GM18502 (cell line): ENCODE measurements around the gene CPM.
"Not testable (repeated sequence)": the region's sequence is repeated elsewhere in the genome, so short reads cannot be mapped to it uniquely, and the experiment has no call there.

Experiments used
- ATAC-seq: cut with Tn5 transposase; IDR thresholded peaks from one replicate; pipeline ENCODE4 v1.9.1; 2021; ENCODE audit warnings: mild to moderate bottlenecking; ENCODE audit not compliant: unreplicated experiment, poor library complexity

The CPM gene

DNA sequence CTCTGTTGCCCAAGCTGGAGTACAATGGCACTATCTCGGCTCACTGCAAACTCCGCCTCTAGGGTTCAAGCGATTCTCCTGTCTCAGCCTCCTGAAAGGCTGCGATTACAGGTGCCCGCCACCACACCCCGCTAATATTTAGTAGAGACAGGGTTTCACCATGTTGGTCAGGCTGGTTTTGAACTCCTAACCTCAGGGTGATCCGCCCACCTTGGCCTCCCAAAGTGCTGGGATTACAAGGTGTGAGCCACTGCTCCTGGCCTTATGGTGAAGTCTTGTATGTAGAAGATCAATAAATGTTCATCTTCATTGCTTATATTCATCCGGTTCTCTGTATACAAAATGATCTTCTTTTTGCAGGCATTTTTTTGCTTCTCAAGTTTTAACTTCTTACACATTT lies 77.2 kb downstream of the CPM start:
- no peak for ATAC-seq

DNA sequence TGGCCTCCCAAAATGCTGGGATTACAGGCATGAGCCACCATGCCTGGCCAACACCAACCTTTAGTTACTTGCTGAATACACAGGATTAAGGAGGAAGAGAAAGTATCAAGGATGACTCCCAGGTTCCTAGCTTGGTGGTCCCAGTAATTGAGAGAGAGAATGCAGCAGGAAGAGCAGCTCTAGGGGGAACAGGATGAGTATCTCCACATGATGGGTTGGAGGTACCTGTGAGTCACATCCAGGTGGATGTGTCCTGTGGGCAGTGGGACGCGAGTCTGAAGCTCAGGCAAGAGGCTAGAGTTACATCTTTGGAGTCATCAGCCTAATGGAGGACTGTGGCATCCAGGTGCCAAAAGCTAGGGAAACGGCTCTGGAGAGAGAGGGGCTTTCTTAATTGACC lies 77.9 kb downstream of the CPM start:
- no peak for ATAC-seq

DNA sequence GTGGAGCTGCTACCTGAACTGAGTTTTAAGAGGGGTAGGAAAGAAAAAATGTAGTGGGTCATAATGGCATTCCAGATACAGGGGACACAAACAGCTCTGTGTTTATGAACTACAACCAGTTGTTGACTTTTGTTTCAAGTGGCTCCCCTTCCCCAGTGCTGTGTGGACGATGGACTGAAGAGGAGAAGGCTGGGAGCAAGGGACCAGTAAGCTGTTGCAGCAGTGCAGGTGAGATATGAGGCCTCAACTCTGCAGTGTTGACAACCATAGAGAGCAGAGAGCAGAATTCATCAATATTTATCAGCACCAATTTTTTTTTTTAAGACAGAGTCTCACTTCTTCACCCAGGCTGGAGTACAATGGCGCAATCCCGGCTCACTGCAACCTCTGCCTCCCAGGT lies 78.4 kb downstream of the CPM start:
- ATAC-seq: no peak

DNA sequence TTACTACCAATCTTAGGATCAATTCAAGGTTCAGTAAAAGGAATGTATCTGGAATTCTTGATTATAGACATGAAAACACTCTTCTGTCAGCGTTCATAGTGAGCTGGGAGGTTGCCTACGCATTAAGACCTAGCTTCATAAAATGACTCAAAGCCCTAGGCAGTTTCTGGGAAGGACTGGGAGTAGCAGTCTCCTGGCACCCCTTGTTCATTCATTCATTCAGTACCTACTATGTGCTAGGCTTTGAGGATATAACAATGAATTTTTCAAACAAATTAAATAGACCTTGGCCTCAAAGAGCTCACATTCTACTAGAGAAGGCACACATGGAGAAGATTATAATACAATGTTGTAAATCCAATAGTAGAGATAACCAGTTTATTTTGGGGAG lies 78.9 kb downstream of the CPM start:
- ATAC-seq: no peak

DNA sequence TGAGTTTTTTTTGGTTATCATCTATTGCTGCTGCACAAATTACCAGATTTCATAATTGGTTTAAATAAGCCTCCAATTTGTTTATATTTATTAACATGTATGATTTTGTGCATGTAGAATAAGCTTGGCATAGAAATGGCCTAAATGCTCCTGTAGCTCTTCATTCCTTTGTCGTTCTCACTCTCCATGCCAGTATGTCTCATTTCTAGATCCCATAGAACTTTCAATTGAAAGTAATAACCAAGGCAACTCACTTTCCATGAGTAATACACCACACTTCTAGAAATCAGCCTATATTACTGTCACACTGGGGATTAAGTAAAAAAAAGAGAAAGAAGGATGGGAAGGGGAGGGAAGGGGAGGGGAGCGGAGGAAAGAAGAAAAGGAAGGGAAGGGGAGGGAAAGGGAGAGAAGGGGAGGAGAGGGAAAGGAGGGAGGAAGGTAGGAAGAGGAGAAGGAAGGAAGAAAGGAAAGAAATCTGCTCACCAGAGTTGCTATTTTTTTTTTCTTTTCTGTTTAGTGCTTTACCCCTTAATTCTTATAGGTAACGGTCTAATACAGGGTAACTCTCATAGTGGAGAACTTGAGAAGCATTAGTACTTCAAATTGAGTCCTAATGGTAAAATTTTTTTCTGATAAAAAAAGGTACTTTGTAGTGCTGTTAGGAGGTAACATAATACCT lies 79.4 kb downstream of the CPM start:
- ATAC-seq: no peak

DNA sequence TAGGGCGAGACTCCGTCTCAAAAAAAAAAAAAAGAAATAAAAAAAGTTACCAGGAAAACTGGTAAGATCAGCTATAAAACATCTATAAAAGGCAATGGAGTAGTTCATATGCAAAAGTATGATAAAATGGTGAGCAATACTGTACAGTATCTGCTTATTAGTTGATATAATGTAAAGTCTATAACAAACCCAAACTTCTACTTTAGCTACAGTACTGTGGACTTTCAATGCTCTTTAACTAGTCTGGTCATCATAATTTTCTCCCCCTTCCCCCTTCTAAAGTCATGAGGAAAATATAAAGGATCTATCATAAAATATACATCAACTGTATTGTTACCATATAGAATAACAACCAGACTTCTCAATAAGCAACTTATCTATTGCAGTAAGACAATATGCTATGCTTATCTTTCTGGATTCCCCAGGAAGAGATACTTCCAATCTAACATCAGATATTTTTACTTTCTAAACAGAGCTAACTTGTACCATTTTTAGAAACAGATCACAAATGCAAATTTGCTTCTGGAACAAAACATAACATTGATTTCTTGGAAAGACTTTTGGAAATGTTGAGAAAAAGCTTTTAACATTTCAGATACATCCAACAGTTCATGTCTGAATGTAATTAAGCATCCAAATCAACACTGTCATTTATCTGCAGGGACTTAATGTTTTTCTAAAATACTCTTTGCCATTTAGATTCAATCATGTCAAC lies 81.2 kb downstream of the CPM start:
- no peak for ATAC-seq

DNA sequence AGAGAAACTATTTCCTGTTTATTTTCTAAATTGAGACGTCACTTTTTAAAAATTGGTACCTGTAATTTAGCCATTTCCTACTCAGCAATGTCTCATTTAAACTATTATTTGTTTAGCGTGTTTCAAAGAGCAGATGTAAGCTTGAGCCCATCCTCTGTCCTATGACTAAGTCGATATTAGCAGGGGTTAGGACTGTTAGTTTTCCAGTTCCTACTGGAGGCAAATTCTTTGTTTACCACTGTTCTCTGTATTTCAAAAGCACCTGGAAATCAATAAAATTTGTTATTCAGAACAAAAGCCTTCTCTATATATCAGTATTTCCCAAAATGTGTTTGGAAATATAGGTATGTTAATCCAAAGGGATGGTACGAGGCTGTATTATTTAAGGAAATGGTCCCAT lies 82.6 kb downstream of the CPM start:
- no peak for ATAC-seq

DNA sequence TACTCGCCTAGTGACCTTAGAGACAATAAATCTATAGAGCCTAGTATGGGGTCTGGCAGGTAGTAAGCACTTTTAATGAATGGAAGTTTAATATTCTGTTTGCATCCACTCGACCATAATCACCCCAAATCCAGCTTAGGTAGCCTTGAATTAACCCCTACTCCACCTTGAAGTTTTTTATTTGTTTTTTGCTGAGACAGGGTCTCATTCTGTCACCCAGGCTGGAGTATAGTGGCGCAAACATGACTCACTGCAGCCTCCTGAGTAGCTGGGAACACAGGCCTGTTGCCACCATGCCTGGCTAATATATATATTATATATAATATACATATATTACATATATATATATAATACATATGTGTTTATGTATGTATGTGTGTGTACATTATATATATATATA lies 86.2 kb downstream of the CPM start:
- ATAC-seq: no peak

DNA sequence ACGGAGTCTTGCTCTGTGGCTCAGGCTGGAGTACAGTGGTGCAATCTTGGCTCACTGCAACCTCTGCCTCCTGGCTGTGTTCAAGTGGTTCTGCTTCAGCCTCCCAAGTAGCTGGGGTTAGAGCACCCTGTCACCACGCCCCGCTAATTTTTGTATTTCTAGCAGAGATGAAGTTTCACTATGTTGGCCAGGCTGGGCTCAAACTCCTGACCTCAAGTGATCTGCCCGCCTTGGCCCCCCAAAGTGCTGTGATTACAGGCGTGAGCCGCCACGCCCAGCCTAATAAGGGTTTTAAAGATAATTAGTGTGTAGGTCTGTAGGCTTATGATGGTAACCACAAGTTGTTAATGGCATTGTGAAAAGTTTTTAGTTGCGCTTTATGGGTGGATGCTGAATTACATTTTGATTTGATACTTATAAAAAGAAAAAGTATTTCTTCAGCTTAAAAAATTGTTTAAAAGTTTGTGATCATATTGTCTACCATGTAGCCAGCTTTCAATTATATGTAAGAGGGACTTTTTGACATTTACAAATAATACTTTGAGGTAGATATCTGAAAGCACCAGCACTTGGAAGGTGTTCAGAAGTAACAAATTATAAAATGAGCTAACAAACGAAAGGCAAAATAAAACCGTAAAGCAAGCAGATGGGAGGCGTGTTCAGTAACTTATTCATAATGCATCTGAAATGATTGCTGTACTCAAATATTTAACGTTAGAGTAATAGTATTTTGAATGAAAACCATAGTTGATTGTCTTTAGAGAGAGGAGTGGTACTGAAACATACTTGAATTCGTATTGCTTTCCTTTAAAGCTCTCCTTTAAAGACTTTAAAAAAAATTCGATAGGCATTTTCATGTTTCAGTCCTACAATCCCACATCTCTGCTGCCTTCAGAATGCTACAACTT lies 87.9 kb downstream of the CPM start:
- ATAC-seq: no peak

DNA sequence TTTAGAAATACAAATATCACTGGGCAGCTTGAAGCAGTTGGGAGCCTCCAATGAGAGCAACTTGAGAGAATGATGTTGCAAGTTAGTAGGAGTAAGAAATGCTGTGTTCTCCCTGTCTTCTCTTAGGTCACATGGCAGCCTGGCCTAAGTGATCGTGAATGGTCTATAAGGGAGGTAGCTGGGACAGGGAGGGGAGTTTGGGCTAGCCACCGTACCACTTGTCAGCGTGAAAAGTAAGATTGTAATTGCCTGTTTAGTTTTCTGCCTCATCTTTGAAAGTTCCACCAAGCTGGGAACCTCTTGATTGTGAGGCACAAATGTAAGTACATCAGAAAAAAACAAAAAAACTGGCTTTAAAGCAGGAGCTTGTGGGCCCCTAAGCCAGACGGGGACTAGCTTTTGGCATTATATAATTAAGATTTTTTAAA lies 88.6 kb downstream of the CPM start:
- no peak for ATAC-seq

DNA sequence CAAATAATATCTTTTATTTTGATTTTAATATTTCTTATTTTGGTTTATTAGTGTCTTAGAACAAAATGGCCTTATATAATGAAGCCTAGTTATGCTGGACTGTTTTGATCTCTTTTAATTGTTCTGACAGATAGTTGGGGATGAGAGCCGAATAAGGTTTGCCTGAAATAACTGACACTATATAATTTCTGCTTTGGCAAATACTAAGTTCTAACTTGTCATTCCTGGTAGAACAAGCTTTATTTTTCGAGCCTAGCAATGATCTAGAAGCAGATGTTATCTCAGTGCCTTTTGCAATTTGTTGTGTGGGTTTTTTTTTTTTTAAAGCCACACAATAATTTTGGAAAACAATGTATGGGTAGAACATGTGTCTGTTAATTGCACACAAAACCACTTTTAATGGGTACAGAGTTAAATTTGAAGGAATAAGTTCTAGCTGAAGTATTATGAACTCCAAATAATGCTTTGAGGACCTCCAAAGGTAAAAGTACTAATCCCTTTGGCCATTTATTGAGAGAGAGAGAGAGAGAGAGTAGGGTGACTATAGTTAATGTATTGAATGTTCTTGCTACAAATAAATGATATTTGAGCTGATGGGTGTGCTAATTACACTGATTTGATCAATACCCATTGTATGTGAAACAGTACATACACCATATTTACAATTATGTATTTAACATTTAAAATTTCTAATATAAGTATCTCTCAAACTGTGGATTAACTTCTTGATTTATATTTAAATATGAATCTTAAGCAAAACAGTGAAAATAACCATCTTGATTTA lies 90.0 kb downstream of the CPM start:
- no peak for ATAC-seq

DNA sequence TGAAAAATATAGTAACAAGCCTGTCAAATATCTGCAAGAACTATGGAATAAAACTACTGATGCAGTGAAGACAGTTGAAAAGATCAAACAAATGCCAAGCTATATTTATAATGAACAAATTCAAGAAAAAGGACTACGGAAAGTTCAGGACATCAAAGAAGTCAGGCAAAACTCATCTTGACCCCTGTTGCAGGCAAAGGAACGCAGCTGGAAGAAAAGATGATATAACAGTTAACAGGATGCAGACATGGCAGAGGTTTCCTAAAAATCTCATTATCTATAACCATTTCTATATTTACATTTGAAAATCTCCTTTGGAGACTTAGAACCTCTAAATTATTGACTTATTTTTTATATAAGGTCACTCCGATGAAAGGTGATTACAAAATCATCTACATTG lies 90.8 kb downstream of the CPM start:
- ATAC-seq: no peak

DNA sequence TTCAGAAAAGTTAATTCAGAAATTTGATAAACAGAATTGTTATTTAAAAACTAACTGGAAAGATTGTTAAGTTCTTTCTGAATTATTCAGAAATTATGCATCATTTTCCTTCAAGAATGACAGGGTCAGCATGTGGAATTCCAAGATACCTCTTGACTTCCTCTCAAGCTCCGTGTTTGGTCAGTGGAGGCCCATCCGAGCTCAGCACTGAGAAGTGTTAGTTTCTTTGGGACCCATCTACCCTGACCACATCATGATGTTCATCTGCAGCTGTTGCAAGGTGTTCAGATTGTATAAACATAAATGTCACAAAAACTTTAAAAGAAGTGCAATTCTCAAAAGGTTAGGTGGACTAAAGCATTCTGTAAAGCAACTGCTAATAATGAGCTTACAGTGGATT lies 91.3 kb downstream of the CPM start:
- ATAC-seq: no peak

DNA sequence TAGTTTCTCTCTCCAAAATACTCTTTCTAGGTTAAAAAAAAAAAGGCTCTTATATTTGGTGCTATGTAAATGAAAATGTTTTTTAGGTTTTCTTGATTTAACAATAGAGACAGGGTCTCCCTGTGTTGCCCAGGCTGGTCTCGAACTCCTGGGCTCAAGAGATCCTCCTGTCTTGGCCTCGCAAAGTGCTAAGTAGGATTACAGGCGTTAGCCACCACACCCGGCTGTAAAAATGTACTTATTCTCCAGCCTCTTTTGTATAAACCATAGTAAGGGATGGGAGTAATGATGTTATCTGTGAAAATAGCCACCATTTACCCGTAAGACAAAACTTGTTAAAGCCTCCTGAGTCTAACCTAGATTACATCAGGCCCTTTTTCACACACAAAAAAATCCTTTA lies 91.8 kb downstream of the CPM start:
- ATAC-seq: not testable (repeated sequence)

DNA sequence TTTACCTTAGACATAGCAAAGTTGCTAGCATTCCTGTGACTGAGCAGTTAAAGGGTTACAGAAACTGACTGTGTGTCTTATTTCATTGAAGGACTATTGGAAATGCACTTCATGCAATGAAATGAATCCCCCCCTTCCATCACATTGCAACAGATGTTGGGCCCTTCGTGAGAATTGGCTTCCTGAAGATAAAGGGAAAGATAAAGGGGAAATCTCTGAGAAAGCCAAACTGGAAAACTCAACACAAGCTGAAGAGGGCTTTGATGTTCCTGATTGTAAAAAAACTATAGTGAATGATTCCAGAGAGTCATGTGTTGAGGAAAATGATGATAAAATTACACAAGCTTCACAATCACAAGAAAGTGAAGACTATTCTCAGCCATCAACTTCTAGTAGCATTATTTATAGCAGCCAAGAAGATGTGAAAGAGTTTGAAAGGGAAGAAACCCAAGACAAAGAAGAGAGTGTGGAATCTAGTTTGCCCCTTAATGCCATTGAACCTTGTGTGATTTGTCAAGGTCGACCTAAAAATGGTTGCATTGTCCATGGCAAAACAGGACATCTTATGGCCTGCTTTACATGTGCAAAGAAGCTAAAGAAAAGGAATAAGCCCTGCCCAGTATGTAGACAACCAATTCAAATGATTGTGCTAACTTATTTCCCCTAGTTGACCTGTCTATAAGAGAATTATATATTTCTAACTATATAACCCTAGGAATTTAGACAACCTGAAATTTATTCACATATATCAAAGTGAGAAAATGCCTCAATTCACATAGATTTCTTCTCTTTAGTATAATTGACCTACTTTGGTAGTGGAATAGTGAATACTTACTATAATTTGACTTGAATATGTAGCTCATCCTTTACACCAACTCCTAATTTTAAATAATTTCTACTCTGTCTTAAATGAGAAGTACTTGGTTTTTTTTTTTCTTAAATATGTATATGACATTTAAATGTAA lies 93.5 kb downstream of the CPM start:
- ATAC-seq: no peak

DNA sequence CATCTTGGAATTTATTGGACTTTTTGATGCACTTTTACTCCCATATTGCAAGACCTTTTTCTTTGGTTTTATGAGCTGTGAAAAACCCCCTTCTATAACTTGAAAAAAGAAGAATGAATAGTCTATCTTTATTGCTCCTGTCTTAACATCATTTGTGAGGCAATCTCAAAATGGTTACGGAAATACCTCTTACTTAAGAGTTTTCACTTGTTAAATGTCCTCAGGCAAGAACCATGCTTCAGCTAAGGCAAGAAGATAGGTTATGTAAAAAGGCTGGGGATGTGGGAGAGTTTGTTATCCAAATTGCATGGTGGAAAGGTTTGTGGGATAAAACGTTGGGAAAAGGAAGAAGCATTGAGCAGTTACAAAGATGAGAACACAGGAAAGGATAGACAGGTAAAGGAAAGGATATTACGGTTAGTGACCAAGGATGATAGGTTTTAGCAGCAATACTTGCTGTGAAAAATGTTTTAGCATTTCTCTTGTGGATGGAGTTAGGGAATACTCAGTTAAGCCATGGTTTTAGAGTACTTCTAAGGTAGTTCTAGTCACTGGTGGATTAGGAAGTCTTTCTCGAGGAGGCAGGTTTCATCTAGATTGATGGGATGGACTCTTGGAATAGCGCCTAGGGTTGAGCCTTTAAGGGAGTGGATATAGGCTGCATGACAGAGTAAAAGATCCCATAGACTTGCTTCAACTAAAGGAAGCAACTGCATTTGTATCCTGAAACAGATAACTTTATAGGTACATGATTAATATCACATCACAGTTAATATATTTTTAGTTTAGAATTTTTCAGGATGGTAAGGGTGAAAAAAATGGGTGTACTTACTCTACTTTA lies 94.7 kb downstream of the CPM start:
- ATAC-seq: no peak

DNA sequence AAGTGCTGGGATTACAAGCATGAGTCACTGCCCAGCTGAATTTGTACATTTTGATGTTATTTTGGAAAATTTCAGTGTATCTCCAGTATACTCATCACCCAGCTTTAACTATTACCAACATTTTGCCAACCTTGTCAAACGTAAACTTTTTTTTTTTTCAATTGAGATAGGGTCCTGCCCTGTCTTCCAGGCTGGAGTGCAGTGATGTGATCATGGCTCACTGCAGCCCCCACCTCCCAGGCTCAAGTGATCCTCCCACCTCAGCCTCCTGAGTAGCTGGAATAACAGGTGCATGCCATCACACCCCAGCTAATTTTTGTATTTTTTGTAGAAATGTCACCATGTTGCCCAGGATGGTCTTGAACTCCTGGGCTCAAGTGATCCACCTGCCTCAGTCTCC lies 95.8 kb downstream of the CPM start:
- ATAC-seq: no peak

DNA sequence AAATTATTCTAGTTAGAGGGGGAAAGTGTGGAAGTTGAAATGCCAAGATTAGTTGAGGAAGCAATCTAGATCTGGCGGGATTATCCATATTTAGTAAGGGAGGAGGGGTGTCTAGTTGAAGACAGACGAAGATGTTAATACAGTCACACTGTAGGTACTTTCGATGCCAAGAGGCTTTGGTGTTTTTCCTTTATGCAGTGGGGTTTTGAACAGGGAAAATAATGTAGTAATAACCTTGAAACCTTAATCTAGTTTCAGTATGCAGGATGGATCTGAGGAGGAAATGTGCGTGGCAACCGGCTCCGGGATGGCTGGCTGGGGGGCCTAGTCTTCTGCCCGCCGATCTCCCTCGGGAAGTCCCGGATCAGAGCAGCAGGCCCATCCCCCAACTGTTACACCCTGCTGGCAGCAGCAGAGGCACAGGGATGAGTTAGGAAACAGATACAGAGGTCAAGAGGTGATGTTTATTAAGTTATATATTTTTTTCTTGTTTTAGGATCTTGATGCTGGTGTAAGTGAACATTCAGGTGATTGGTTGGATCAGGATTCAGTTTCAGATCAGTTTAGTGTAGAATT lies 97.5 kb downstream of the CPM start:
- no peak for ATAC-seq
